ENCODE data around the gene KCNH5.

Gene KCNH5

GRCh38 chr14:63009495-63009894 lies 35.8 kb downstream of the KCNH5 start:
- no peak for DNase-seq (ENCODE audit: low read depth in 1 of 2, low spot score in 1 of 2)

GRCh38 chr14:63006531-63006930 lies 38.7 kb downstream of the KCNH5 start:
- no peak for DNase-seq (ENCODE audit: low read depth in 1 of 2, low spot score in 1 of 2)

GRCh38 chr14:62994096-62994495 lies 51.2 kb downstream of the KCNH5 start:
- DNase-seq (ENCODE audit: low read depth in 1 of 2, low spot score in 1 of 2): no peak

- no peak for DNase-seq (ENCODE audit: low read depth in 1 of 2, low spot score in 1 of 2)
Measured at GRCh38 chr14:62988967-62989366, 56.3 kb downstream of the KCNH5 start.

- DNase-seq (ENCODE audit: low read depth in 1 of 2, low spot score in 1 of 2): no peak
Measured at GRCh38 chr14:62983821-62984220, 61.4 kb downstream of the KCNH5 start.

DNA sequence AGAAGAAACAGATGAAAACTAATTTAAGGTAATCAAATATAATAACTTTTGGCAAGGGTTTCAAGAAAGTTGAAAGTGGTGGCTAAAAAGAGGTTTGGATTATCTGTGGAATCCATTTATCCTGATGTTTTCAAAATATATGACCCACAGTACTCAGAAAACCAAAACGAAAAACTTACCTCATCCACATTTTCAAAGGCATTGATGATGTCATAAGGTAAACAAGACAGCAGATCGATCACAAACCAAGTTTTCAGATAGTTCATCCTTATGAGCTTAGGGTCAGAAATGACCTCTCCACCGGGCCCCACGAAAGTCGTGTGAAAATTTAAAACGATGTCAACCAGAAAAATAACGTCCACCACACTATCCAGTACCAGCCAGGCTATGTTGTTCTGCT lies 64.6 kb downstream of the KCNH5 start:
- DNase-seq (ENCODE audit: low read depth in 1 of 2, low spot score in 1 of 2): no peak

DNA sequence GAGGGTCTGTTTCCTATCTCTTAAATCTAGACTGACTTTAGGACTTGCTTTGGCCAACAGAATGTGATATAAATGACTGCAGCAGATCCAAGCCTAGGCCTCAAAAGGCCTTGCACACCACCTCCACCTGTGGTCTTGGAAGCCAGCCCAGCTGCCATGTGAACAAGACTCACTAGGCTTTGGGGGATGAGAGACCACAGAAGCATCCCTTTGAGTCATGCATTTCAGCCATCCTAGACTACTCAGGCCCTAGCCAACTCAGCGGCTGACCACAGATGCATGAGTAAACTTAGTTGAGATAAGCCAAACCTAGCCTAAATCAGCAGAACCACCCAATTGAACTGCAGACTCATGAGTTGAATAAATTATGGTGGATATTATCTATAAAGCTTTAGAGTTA lies 87.7 kb downstream of the KCNH5 start:
- DNase-seq (ENCODE audit: low read depth in 1 of 2, low spot score in 1 of 2): no peak

DNA sequence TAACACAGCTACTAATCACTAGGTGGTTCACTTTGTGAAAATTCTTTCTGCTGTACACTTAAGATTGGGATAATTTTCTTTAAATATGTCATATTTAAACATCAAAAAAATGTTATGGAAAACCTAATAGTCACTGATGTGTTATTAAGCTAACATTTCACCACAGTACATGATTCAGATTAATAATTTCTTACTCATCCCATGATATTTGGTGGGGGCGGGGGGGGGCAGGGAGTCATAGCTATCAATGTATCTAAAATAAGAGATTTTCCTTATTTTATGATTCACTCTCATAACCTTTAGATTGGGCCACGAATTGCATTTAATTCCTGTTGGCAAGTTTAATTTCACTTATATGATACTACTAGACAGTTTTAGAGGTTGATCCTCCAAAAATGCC lies 88.8 kb downstream of the KCNH5 start:
- no peak for DNase-seq (ENCODE audit: low read depth in 1 of 2, low spot score in 1 of 2)

DNA sequence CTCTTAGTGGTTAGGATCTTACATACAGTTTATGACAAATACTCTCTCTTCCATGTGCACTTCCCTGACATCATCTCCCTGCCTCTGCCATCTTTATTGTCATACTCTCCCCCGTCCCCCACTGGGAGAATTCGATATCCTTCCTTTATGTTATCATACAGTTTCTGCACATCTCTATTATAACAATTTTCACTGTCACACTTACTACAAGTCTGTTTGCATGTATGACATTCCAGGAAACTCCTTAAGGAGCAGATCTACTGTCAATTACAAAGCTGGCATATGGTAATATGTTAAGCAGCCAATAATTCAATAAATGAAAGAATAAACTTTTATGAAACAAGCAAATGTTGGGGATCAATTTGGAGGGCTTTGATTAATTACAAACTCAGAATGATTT lies 91.1 kb downstream of the KCNH5 start:
- DNase-seq (ENCODE audit: low read depth in 1 of 2, low spot score in 1 of 2): no peak

GRCh38 chr14:62952226-62952625 lies 93.0 kb downstream of the KCNH5 start:
- no peak for DNase-seq (ENCODE audit: low read depth in 1 of 2, low spot score in 1 of 2)

GRCh38 chr14:62947301-62947700 lies 98.0 kb downstream of the KCNH5 start:
- DNase-seq (ENCODE audit: low read depth in 1 of 2, low spot score in 1 of 2): no peak

DNA sequence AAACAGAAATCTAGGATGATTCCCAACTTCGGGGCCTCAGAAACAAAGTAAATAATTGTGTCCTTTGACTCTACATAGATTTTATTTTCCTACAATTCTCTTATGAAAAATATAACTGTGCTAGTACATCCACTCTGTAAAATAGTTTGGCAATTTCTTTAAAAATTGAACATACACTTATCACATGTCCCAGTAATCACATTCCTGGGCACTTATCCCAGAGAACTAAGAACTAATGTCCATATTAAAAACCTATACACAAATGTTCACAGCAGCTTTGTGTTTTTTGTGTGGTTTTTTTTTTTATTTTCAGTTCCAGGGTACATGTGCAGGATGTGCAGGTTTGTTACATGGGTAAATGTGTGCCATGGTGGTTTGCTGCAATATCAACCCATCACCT lies 99.0 kb downstream of the KCNH5 start:
- DNase-seq (ENCODE audit: low read depth in 1 of 2, low spot score in 1 of 2): no peak

DNA sequence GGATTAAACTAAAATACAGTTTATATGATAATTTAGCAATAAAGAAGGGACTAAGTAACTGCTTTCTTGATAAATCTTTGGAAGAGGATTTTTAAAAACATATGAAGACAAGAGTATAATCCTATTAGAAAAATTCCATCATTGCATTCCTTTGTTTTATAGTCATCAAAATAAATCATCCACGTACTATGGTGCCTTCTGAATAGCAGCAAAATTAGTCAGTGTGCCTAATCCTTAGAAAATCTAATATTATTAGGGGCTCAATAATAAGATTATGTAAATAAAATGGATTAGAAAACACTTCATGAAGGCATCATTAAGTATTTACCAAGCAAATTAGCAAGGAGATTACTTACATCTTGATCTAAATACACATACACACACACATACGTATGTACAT lies 102.1 kb downstream of the KCNH5 start:
- no peak for DNase-seq (ENCODE audit: low read depth in 1 of 2, low spot score in 1 of 2)

GRCh38 chr14:62939970-62940369 lies 105.3 kb downstream of the KCNH5 start:
- no peak for DNase-seq (ENCODE audit: low read depth in 1 of 2, low spot score in 1 of 2)

DNA sequence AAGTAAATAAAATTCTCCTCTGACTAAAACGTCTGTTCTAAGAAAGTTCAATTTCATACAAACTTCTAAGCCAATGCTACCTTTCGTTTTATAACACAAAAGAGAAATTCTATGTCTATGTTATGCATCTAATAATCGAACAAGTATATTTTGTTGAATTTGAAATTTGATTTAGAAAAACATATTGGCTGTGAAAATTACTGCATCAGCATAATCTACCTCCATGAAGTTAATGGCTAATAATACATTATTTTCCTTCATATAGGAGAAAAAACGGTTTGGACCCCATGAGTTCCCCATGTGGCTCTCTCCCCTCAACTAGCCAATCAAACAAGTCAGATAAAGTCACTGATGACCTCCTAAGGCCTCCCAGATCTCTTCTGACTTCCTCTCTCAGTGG lies 106.5 kb downstream of the KCNH5 start:
- DNase-seq (ENCODE audit: low read depth in 1 of 2, low spot score in 1 of 2): no peak

DNA sequence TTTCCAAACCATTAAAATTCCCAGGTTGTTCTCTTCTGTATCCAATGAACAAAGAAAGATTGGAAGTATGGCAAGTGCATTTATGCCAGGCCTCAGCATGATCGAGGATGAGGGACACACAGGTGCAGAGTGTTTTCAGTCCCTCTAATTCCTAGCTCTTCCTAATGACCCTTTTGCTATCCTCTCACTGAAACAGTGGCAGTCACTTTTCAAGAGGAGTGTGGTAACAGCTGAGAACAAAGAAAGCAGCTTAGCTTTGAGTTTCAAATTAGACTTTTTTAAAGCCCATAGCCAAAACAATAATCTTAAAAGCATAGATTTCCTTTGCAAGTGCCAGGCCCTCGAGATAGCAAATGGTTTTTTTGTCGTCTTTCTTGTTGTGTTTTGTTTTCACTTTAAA lies 110.8 kb downstream of the KCNH5 start:
- no peak for DNase-seq (ENCODE audit: low read depth in 1 of 2, low spot score in 1 of 2)

DNA sequence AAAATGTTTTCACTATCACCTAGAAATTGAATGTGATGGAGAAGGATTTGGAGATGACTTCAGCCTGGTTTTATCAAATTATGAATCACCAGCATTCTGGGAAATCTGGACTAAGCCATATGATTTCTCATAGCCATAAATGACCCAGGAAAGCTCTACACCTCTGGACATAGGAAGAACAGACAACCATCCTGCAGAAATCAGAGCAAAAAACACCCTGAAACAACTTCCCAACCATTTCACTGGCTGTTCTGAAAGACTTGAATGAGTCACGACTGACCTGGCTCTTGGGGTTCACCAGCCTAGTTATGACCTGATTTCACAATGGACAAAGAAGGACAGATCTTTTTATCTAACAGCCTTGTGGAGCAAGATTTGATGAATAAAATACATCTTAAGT lies 123.8 kb downstream of the KCNH5 start:
- no peak for DNase-seq (ENCODE audit: low read depth in 1 of 2, low spot score in 1 of 2)

DNA sequence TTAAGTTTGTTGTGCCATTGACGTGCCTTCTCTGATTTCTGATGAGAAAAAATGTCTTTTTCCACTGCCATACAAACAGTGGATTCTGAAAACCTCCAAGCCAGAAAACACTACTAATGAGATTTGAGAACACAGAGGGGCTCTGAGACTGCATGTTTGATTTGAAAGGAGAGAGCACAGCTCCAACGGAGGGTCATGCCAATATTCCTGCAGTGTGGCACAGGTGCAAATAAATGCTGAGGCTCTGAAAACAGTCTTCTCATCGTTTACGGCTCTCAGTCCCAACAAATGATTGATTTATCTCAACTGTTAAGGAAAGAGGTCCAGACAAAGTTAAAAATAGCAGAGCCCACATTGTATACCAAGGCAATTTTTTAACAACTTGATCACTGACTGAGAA lies 128.7 kb downstream of the KCNH5 start:
- DNase-seq (ENCODE audit: low read depth in 1 of 2, low spot score in 1 of 2): no peak

DNA sequence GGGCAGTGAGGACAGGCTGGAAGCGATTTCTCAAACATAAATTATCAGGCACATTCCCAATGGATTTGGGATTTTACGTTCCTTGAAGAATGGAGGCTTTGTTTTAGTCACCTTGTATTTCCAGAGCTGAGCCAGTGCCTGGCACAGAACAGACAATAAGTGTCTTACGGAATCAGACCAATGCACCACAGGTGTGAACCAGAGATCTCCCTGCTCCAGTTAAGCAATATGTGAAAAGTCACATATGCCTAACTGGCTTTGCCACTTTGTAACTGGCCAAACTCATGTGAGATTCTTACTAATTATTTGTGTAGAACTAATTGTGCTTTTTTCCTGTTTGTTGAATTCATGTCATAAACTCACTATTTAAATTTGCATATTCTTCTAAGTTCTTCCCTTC lies 130.4 kb downstream of the KCNH5 start:
- no peak for DNase-seq (ENCODE audit: low read depth in 1 of 2, low spot score in 1 of 2)

- DNase-seq (ENCODE audit: low read depth in 1 of 2, low spot score in 1 of 2): no peak
Measured at GRCh38 chr14:62914025-62914424, 131.2 kb downstream of the KCNH5 start.

GRCh38 chr14:62908506-62908905 lies 136.8 kb downstream of the KCNH5 start:
- no peak for DNase-seq (ENCODE audit: low read depth in 1 of 2, low spot score in 1 of 2)

DNA sequence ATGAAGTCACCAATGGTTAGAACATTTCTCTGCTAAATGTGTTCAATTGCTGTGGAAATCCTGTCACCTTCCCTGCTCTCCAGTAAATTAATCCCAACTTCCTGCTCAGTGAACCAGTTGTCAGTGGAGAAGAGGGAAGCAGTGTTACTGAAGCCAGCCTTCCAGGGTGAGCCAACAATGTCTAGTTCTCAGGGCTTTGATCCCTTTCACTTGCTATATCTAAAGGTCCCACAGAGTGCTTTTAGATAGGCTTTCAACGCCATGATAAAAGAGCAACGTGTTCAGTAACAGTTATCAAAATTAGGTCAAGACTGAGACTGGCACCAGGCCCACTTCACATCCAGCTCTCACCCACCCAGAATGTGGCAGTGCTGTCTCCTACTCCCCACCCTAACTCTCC lies 139.7 kb downstream of the KCNH5 start:
- DNase-seq (ENCODE audit: low read depth in 1 of 2, low spot score in 1 of 2): no peak

- DNase-seq (ENCODE audit: low read depth in 1 of 2, low spot score in 1 of 2): no peak
Measured at GRCh38 chr14:62897771-62898170, 147.5 kb downstream of the KCNH5 start.

DNA sequence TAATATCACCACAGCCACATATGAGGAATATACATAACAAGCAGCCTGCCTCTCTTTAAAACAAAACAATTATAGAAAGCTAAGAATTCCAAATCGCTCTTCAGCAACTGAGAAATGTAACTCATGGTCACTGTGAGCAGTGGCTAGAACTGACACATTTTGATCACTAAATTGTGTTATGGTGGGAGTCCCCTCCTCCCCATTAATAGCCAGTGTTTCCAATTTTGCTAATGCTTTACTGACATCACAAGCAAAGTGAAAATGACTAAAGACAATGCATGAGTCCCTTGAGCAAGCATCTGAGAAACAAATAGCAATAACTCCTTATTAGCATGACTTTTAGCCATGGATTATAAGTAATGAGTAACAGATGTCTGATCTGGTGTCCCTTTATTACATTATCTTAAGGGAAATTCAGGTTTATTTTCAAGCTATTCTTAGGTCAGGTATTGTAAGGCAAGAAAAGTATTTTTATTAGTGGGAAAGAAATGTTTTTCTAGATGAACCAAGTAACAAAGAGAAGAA lies 148.3 kb downstream of the KCNH5 start:
- DNase-seq (ENCODE audit: low read depth in 1 of 2, low spot score in 1 of 2): no peak

All from stimulated activated CD4-positive, alpha-beta T cell treated with anti-CD3 and anti-CD28 coated beads, Interleukin-15, amount 100 ng/mL, for 1 hour (primary cell).